GM12878 (cell line): ENCODE results near the gene DNAJC4.

ENCODE experiments used
- BHLHE40 ChIP-seq, 2 experiments: fragments of 450-650 bp in 1 of 2; IDR thresholded peaks; 2 replicates each; pipeline ENCODE4 v1.6.1; 2011 to 2017; ENCODE audit warnings: low read depth in 2 of 2, borderline replicate concordance in 1 of 2, improper control_type of control experiment in 1 of 2, low read length in 1 of 2, mild to moderate bottlenecking in 1 of 2
- CEBPB ChIP-seq, 2 experiments: fragments of 150-350 bp in 1 of 2; IDR thresholded peaks; 2 replicates each; pipeline ENCODE4 v1.6.1; 2012 to 2014; ENCODE audit warnings: low read depth in 2 of 2, low read length in 2 of 2, borderline replicate concordance in 1 of 2, inconsistent platforms in 1 of 2
- EP300 ChIP-seq, 2 experiments: fragments of 150-350 bp in 1 of 2; IDR thresholded peaks; 2 replicates each; pipeline ENCODE4 v1.6.1; 2011 to 2012; ENCODE audit warnings: low read depth in 2 of 2, low read length in 2 of 2, borderline replicate concordance in 1 of 2, improper control_type of control experiment in 1 of 2, inconsistent platforms in 1 of 2; ENCODE audit not compliant: control insufficient read depth in 1 of 2
- EZH2 ChIP-seq: IDR thresholded peaks from 2 replicates; pipeline ENCODE4 v1.6.1; 2012; ENCODE audit warnings: low read depth, mild to moderate bottlenecking, control low read depth, inconsistent platforms, low read length, borderline replicate concordance; ENCODE audit not compliant: control insufficient read depth
- FOS ChIP-seq: IDR thresholded peaks from 3 replicates; pipeline ENCODE4 v1.6.1; 2011; ENCODE audit warnings: borderline replicate concordance; ENCODE audit not compliant: insufficient read length; ENCODE audit errors: extremely low read depth
- JUND ChIP-seq: IDR thresholded peaks from 2 replicates; pipeline ENCODE4 v1.6.1; 2012; ENCODE audit warnings: low read depth, mild to moderate bottlenecking, low read length, improper control_type of control experiment, moderate library complexity
- POLR2AphosphoS5 ChIP-seq: IDR thresholded peaks from 2 replicates; pipeline ENCODE4 v1.6.1; 2011; ENCODE audit warnings: mild to moderate bottlenecking, low read length, inconsistent platforms
- YY1 ChIP-seq: IDR thresholded peaks from 2 replicates; pipeline ENCODE4 v1.6.1; 2011; ENCODE audit warnings: low read depth, mild to moderate bottlenecking, low read length
- TF ChIP-seq, protein P1 (sequence below): fragments of 450-650 bp; IDR thresholded peaks from 2 replicates; pipeline ENCODE4 v1.6.1; 2018; ENCODE audit warnings: borderline replicate concordance, mild to moderate bottlenecking; ENCODE audit not compliant: partially characterized antibody
- TF ChIP-seq, protein P2 (sequence below): IDR thresholded peaks from 2 replicates; pipeline ENCODE4 v1.6.1; 2011; ENCODE audit warnings: low read depth, low read length, improper control_type of control experiment, borderline replicate concordance
- TF ChIP-seq, protein P3 (sequence below), 3 experiments: IDR thresholded peaks in 2 of 3; conservative IDR thresholded peaks in 1 of 3; 2 replicates each; pipeline ENCODE4 v1.5.1; 2011; ENCODE audit warnings: low read depth in 3 of 3, low read length in 3 of 3, mild to moderate bottlenecking in 3 of 3, control low read depth in 2 of 3, moderate library complexity in 2 of 3, inconsistent platforms in 1 of 3, mixed read lengths in 1 of 3; ENCODE audit not compliant: control insufficient read depth in 2 of 3, insufficient read depth in 1 of 3; ENCODE audit errors: extremely low read depth in 1 of 3

DNA sequence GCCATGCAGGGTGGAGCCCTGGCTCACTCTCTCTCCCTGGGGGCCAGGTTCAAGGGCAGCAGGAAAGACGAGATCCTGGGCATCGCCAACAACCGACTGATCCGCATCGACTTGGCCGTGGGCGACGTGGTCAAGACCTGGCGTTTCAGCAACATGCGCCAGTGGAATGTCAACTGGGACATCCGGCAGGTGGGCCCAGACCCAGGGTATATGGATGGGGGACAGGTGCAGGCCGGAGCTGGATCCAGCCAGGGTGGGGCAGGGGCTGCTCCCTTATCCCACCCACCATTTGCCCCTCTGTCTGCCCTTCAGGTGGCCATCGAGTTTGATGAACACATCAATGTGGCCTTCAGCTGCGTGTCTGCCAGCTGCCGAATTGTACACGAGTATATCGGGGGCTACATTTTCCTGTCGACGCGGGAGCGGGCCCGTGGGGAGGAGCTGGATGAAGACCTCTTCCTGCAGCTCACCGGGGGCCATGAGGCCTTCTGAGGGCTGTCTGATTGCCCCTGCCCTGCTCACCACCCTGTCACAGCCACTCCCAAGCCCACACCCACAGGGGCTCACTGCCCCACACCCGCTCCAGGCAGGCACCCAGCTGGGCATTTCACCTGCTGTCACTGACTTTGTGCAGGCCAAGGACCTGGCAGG lies 7.2 kb upstream of the DNAJC4 start:
- no peak for TF ChIP-seq CEBPB (IDR thresholded peaks at IDR 0.05; ENCODE audit: borderline replicate concordance in 1 of 2, low read depth in 2 of 2, low read length in 2 of 2)
- TF ChIP-seq FOS = no peak
- TF ChIP-seq POLR2AphosphoS5 = no peak
- TF ChIP-seq YY1 = no peak
- no peak for TF ChIP-seq EZH2
- TF ChIP-seq JUND = no peak
- TF ChIP-seq, protein P1, sequence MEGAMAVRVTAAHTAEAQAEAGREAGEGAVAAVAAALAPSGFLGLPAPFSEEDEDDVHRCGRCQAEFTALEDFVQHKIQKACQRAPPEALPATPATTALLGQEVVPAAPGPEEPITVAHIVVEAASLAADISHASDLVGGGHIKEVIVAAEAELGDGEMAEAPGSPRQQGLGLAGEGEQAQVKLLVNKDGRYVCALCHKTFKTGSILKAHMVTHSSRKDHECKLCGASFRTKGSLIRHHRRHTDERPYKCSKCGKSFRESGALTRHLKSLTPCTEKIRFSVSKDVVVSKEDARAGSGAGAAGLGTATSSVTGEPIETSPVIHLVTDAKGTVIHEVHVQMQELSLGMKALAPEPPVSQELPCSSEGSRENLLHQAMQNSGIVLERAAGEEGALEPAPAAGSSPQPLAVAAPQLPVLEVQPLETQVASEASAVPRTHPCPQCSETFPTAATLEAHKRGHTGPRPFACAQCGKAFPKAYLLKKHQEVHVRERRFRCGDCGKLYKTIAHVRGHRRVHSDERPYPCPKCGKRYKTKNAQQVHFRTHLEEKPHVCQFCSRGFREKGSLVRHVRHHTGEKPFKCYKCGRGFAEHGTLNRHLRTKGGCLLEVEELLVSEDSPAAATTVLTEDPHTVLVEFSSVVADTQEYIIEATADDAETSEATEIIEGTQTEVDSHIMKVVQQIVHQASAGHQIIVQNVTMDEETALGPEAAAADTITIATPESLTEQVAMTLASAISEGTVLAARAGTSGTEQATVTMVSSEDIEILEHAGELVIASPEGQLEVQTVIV = no peak
- TF ChIP-seq, protein P2, sequence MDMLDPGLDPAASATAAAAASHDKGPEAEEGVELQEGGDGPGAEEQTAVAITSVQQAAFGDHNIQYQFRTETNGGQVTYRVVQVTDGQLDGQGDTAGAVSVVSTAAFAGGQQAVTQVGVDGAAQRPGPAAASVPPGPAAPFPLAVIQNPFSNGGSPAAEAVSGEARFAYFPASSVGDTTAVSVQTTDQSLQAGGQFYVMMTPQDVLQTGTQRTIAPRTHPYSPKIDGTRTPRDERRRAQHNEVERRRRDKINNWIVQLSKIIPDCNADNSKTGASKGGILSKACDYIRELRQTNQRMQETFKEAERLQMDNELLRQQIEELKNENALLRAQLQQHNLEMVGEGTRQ = no peak
- TF ChIP-seq EP300 (IDR thresholded peaks at IDR 0.05; ENCODE audit: borderline replicate concordance in 1 of 2, control insufficient read depth in 1 of 2, low read depth in 2 of 2, low read length in 2 of 2) = no peak
- TF ChIP-seq, protein P3, sequence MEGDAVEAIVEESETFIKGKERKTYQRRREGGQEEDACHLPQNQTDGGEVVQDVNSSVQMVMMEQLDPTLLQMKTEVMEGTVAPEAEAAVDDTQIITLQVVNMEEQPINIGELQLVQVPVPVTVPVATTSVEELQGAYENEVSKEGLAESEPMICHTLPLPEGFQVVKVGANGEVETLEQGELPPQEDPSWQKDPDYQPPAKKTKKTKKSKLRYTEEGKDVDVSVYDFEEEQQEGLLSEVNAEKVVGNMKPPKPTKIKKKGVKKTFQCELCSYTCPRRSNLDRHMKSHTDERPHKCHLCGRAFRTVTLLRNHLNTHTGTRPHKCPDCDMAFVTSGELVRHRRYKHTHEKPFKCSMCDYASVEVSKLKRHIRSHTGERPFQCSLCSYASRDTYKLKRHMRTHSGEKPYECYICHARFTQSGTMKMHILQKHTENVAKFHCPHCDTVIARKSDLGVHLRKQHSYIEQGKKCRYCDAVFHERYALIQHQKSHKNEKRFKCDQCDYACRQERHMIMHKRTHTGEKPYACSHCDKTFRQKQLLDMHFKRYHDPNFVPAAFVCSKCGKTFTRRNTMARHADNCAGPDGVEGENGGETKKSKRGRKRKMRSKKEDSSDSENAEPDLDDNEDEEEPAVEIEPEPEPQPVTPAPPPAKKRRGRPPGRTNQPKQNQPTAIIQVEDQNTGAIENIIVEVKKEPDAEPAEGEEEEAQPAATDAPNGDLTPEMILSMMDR (IDR thresholded peaks at IDR 0.05 in 2 of 3, conservative IDR thresholded peaks at IDR 0.05 in 1 of 3; ENCODE audit: control insufficient read depth in 2 of 3, extremely low read depth in 1 of 3, insufficient read depth in 1 of 3, low read depth in 3 of 3, low read length in 3 of 3) = no peak
- TF ChIP-seq BHLHE40 (IDR thresholded peaks at IDR 0.05; ENCODE audit: borderline replicate concordance in 1 of 2, low read depth in 2 of 2, low read length in 1 of 2) = no peak
